Glutamatergic neuron (in vitro differentiated cells): ENCODE measurements around the gene HDGFL2. TPM values are rescaled to one million over a fixed set of nuclear protein-coding genes. Genes with fewer than 3 reads are reported as not detected.

Source experiments
- DNase-seq: peaks from one replicate; pipeline ENCODE4 v3.0.0; 2022
- H3K27ac Mint-ChIP-seq: one replicate; pipeline ENCODE4 v1.8.0; 2020; ENCODE audit warnings: mild to moderate bottlenecking, mixed read lengths, inconsistent platforms; ENCODE audit not compliant: unreplicated experiment
- H3K27me3 Mint-ChIP-seq: one replicate; pipeline ENCODE4 v1.8.0; 2020; ENCODE audit warnings: mild to moderate bottlenecking, moderate library complexity, mixed read lengths, inconsistent platforms; ENCODE audit not compliant: unreplicated experiment
- H3K36me3 Mint-ChIP-seq: one replicate; pipeline ENCODE4 v1.8.0; 2020; ENCODE audit warnings: mild to moderate bottlenecking, mixed read lengths, inconsistent platforms; ENCODE audit not compliant: unreplicated experiment
- H3K4me1 Mint-ChIP-seq: one replicate; pipeline ENCODE4 v1.8.0; 2020; ENCODE audit warnings: mild to moderate bottlenecking, low read depth, mixed read lengths, inconsistent platforms; ENCODE audit not compliant: unreplicated experiment
- H3K4me3 Mint-ChIP-seq: one replicate; pipeline ENCODE4 v1.8.0; 2020; ENCODE audit warnings: mild to moderate bottlenecking, mixed read lengths, inconsistent platforms; ENCODE audit not compliant: unreplicated experiment
- H3K9me3 Mint-ChIP-seq: one replicate; pipeline ENCODE4 v1.8.0; 2020; ENCODE audit warnings: mild to moderate bottlenecking, moderate library complexity, mixed read lengths, inconsistent platforms; ENCODE audit not compliant: unreplicated experiment
- long read RNA-seq: library from polyadenylated mRNA; unstranded; transcript quantifications from one replicate; pipeline ENCODE4 v2.0.0, GENCODE V29; 2020; ENCODE audit not compliant: unreplicated experiment
- total RNA-seq: library from RNA; stranded (reverse); fragmentation: NEBNext Ultra II Directional; extraction: Animal tissue kit (Norgen Biotek cat#: 25700); gene quantifications from one replicate; pipeline ENCODE4 v1.2.1, GENCODE V29; 2021; ENCODE audit not compliant: unreplicated experiment
- TF ChIP-seq, protein P1 (sequence below): fragments of 200-600 bp; sonication (generic); IDR thresholded peaks from one replicate; pipeline ENCODE4 v1.5.0; 2021; ENCODE audit not compliant: partially characterized antibody, unreplicated experiment

HDGFL2 gene
- 118 TPM for total RNA-seq
- long read RNA-seq, partial matches to known transcripts = 5 of 10 reads
- long read RNA-seq, other reads (novel, unspliced or antisense) = 2 of 10 reads

DNA sequence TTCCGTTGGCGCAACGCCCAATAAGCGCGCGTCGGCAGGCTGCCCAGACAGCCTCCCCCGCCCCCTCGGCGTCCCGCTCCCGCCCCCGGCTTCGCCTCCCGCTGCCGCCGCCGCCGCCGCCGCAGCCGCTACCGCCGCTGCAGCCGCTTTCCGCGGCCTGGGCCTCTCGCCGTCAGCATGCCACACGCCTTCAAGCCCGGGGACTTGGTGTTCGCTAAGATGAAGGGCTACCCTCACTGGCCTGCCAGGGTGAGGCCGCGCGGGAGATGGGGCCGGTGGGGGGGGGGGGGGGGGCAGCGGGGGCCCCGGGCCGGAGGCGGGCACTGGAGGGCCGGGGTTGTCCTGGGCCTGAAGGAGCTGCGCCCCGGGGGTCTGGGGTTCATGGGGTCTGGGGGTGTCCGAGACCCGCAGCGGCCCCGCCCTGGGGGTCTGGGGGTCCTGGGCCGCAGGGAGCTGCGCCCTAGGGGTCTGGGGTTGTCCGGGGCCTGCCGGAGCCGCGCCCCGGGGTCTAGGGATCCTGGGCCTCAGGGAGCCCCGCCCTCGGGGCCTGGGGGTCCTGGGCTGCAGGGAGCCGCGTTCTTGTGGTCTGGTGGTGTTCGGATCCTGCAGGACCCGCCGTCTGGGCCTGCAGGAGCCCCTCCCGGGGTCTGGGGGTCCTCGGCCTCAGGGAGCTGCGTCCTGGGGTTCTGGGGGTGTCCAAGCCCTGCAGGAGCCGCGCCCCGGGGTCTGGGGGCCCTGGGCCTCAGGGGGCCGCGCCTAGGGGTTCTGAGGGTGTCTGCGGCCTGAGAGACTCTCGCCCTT lies at the start of gene HDGFL2:
HDGFL2 (plus strand) TSS at position 124 of the 801 bp plus-strand sequence; CDS start at position 178, 54 bp downstream.
- H3K9me3 Mint-ChIP-seq = peaks cover 7% of the 10 kb centered on the region
- peak; percentile 97 for DNase-seq
- peak within 1 kb of the TSS; percentile 94 for H3K4me3 Mint-ChIP-seq
- peaks cover 5% of the 10 kb centered on the region for H3K27me3 Mint-ChIP-seq
- peaks cover 5% of the 10 kb centered on the region for H3K4me1 Mint-ChIP-seq
- H3K36me3 Mint-ChIP-seq = no peaks in the 10 kb centered on the region
- TF ChIP-seq, protein P1, sequence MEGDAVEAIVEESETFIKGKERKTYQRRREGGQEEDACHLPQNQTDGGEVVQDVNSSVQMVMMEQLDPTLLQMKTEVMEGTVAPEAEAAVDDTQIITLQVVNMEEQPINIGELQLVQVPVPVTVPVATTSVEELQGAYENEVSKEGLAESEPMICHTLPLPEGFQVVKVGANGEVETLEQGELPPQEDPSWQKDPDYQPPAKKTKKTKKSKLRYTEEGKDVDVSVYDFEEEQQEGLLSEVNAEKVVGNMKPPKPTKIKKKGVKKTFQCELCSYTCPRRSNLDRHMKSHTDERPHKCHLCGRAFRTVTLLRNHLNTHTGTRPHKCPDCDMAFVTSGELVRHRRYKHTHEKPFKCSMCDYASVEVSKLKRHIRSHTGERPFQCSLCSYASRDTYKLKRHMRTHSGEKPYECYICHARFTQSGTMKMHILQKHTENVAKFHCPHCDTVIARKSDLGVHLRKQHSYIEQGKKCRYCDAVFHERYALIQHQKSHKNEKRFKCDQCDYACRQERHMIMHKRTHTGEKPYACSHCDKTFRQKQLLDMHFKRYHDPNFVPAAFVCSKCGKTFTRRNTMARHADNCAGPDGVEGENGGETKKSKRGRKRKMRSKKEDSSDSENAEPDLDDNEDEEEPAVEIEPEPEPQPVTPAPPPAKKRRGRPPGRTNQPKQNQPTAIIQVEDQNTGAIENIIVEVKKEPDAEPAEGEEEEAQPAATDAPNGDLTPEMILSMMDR = no peak
- peak within 1 kb of the TSS; percentile 84 for H3K27ac Mint-ChIP-seq

DNA sequence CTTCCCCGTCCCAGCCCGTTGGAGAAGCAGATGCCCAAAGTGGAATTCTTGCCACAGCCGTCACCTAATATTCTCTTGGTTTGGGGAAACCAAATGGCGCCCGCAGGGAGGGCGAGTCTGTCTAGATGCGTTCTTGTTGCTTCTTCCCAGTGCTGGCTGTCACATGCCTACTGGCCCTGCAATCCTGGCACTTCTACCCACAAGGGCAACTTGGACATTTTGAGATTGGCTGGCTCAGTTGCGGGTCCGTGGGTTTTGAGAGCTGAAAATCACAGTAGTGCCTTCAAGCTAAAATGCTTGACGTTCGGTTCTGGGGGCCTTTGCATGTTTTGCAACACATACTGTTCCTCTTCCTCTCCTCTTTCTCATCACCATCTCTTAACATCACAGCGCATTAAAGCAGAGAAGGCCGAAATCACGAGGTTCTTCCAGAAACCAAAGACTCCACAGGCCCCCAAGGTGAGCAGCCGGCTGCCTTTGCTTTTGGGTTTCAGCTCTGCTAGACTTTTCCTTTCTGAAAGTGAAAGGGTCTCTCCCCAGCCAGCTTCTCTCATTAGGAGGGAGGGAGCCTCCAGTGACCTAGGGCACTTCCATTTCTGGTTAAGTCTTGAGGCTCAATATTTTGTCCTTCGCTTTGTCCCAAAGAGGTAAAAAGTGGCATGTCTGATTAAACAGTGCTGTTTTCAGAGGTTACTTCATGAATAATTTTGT lies 48.5 kb upstream of the HDGFL2 start:
- DNase-seq = no peak
- peaks cover 7% of the 10 kb centered on the region for H3K9me3 Mint-ChIP-seq
- TF ChIP-seq, protein P1 = no peak
- H3K27ac Mint-ChIP-seq = no peak overlapping the region
- peaks cover 8% of the 10 kb centered on the region for H3K4me1 Mint-ChIP-seq
- peaks cover 6% of the 10 kb centered on the region for H3K27me3 Mint-ChIP-seq
- H3K36me3 Mint-ChIP-seq = no peaks in the 10 kb centered on the region
- no peak overlapping the region for H3K4me3 Mint-ChIP-seq

DNA sequence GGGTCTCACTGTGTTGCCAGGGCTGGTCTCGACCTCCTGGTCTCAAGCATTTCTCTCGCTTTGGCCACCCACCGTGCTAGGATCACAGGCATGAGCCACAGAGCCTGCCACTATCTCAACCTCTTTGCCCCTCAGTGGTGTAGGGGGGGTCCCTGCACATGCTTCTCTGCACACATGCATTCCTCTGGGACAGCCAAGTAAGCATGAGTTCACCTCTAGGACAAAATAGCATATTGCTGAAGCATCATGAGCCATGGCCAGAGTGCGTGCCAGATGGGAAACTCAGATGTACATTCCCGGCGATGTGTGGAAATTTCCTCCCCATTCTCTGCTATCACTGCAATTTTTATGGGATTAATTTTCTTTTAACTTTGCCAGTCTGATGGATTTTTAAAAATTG lies 46.6 kb upstream of the HDGFL2 start:
- TF ChIP-seq, protein P1 = no peak
- no peak for DNase-seq
- Mint-ChIP-seq H3K27ac (peak overlapping the region; percentile 2), H3K27me3 (peaks cover 10% of the 10 kb centered on the region), H3K9me3 (peaks cover 10% of the 10 kb centered on the region), H3K4me1 (peaks cover 16% of the 10 kb centered on the region), H3K36me3 (no peaks in the 10 kb centered on the region), H3K4me3 (no peak overlapping the region)

DNA sequence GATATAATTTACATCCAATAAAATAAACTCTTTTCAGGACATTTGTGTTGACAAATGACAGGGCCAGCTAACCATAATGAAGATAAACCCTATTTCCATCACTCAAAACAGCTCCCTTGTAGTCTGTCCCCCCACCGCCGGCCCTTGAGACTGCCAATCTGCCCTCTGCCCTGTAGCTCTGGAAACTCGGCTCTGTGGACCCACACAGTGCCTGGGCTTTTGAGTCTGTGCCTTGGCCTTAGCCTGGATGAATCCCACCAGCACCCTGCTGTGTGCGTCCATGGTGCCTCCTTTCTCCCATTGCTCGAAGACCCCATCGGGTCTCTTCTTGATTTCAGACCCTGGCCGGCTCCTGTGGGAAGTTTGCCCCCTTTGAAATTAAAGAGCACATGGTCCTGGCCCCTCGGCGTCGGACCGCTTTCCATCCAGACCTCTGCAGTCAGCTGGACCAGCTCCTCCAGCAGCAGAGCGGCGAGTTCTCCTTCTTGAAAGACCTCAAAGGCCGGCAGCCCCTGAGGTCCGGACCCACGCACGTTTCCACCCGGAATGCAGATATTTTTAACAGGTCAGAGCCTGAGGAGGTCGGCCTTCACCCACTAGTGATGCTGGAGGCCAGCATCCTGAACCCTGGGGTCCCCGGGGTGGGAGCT lies 43.6 kb upstream of the HDGFL2 start:
- DNase-seq = no peak
- Mint-ChIP-seq H3K4me3 (no peak overlapping the region), H3K4me1 (peaks cover 8% of the 10 kb centered on the region), H3K27ac (no peak overlapping the region), H3K9me3 (peaks cover 8% of the 10 kb centered on the region), H3K36me3 (no peaks in the 10 kb centered on the region), H3K27me3 (peaks cover 10% of the 10 kb centered on the region)
- TF ChIP-seq, protein P1 = no peak
